H1 (cell line): ENCODE results near the gene CCDC80. TPM values are rescaled to one million over a fixed set of nuclear protein-coding genes. Genes with fewer than 3 reads are reported as not detected.

Experiments
- CTCF ChIA-PET: fragments of 300-600 bp; sonication (Branson Sonifier 250); formaldehyde crosslinking; loops from one replicate; lab custom pipeline; 2021; ENCODE audit not compliant: partially characterized antibody; lab: Charles Lee
- POLR2A ChIA-PET: fragments of 300-600 bp; sonication (Branson Sonifier 250); formaldehyde crosslinking; loops from one replicate; lab custom pipeline; 2021; ENCODE audit warnings: inconsistent platforms; ENCODE audit not compliant: partially characterized antibody; lab: Charles Lee
- DNase-seq, 2 experiments: peaks; one replicate each; pipeline versions ENCODE4 v3.0.0 to v3.0.0-alpha.2; 2010 to 2022; ENCODE audit warnings: low spot score in 2 of 2, low read depth in 1 of 2, mixed read lengths in 1 of 2
- FAIRE-seq: peaks from 2 replicates; lab custom pipeline; 2011; peaks lifted over from hg19 to GRCh38; lab: Jason Lieb, UNC
- H2AFZ ChIP-seq: 2 replicates; pipeline ENCODE4 v1.8.1; 2012; ENCODE audit warnings: low read length, inconsistent platforms
- H2AK5ac ChIP-seq: 2 replicates; pipeline ENCODE4 v1.6.1; 2013; ENCODE audit warnings: low read depth, low read length
- H2BK120ac ChIP-seq: replicated peaks from 2 replicates; pipeline ENCODE3; 2013; ENCODE audit warnings: low read depth, low read length, inconsistent platforms
- H2BK12ac ChIP-seq: 2 replicates; pipeline ENCODE4 v1.6.1; 2013; ENCODE audit warnings: low read depth, low read length
- H2BK15ac ChIP-seq: 2 replicates; pipeline ENCODE4 v1.6.1; 2013; ENCODE audit warnings: low read length
- H2BK20ac ChIP-seq: 2 replicates; pipeline ENCODE4 v1.6.1; 2013; ENCODE audit warnings: low read length
- H2BK5ac ChIP-seq: 2 replicates; pipeline ENCODE4 v1.6.1; 2013; ENCODE audit warnings: low read depth, low read length
- H3K14ac ChIP-seq: 2 replicates; pipeline ENCODE4 v1.6.1; 2013; ENCODE audit warnings: inconsistent platforms; ENCODE audit not compliant: insufficient read length
- H3K18ac ChIP-seq: 2 replicates; pipeline ENCODE4 v1.6.1; 2013; ENCODE audit warnings: low read length; ENCODE audit errors: extremely low read depth
- H3K23ac ChIP-seq: 2 replicates; pipeline ENCODE4 v1.6.1; 2013; ENCODE audit warnings: inconsistent platforms; ENCODE audit not compliant: insufficient read length
- H3K23me2 ChIP-seq: 2 replicates; pipeline ENCODE4 v1.6.1; 2013; ENCODE audit warnings: low read depth, low read length
- H3K27ac ChIP-seq: 2 replicates; pipeline ENCODE4 v1.6.1; 2011; ENCODE audit warnings: low read depth, low read length, inconsistent platforms
- H3K27me3 ChIP-seq, 4 experiments: replicated peaks in 1 of 4; 1 replicate in 1 of 4; 2 replicates in 3 of 4; pipeline versions ENCODE4 v1.6.1 to v1.8.1; 2011 to 2013; ENCODE audit warnings: low read length in 3 of 4, mild to moderate bottlenecking in 3 of 4, inconsistent platforms in 2 of 4, mixed read lengths in 2 of 4, moderate library complexity in 1 of 4; ENCODE audit not compliant: control insufficient read depth in 3 of 4, insufficient read depth in 3 of 4; ENCODE audit errors: extremely low read depth in 1 of 4
- H3K36me3 ChIP-seq, 4 experiments: 2 replicates each; pipeline versions ENCODE4 v1.6.1 to v1.8.1; 2011 to 2013; ENCODE audit warnings: mild to moderate bottlenecking in 4 of 4, low read length in 3 of 4, moderate library complexity in 2 of 4, control low read depth in 1 of 4, inconsistent platforms in 1 of 4; ENCODE audit not compliant: insufficient read depth in 4 of 4, control insufficient read depth in 2 of 4
- H3K4ac ChIP-seq: replicated peaks from 2 replicates; pipeline ENCODE3; 2013; ENCODE audit warnings: low read length, low read depth, mixed read lengths, inconsistent platforms; ENCODE audit not compliant: insufficient read length
- H3K4me1 ChIP-seq, 4 experiments: replicated peaks in 1 of 4; 1 replicate in 1 of 4; 2 replicates in 3 of 4; pipeline versions ENCODE4 v1.6.1 to v1.8.1; 2011 to 2013; ENCODE audit warnings: low read length in 3 of 4, inconsistent platforms in 2 of 4, mixed read lengths in 1 of 4; ENCODE audit not compliant: insufficient read depth in 4 of 4, control insufficient read depth in 3 of 4
- H3K4me2 ChIP-seq, 2 experiments: 2 replicates each; pipeline versions ENCODE4 v1.6.1 to v1.8.1; 2011 to 2013; ENCODE audit warnings: low read depth in 2 of 2, low read length in 2 of 2, control low read depth in 1 of 2, inconsistent platforms in 1 of 2, mild to moderate bottlenecking in 1 of 2; ENCODE audit not compliant: insufficient read depth in 1 of 2
- H3K4me3 ChIP-seq, 4 experiments: fragments of 200-600, 300-600 bp in 1 of 4; sonication (generic), shearing (Covaris generic), sonication (Bioruptor Twin) in 1 of 4; 2 replicates each; pipeline versions ENCODE4 v1.5.1 to v1.8.1; 2011 to 2016; ENCODE audit warnings: low read length in 4 of 4, low read depth in 3 of 4, control low read depth in 2 of 4, inconsistent platforms in 2 of 4, mild to moderate bottlenecking in 2 of 4, mixed read lengths in 1 of 4, moderate library complexity in 1 of 4; ENCODE audit not compliant: insufficient read depth in 2 of 4; ENCODE audit errors: extremely low read depth in 1 of 4
- H3K56ac ChIP-seq: replicated peaks from 2 replicates; pipeline ENCODE3; 2013; ENCODE audit warnings: low read depth, mild to moderate bottlenecking, mixed read lengths, low read length, inconsistent platforms; ENCODE audit not compliant: insufficient read length
- H3K79me1 ChIP-seq: 2 replicates; pipeline ENCODE4 v1.6.1; 2013; ENCODE audit warnings: low read depth, low read length, control low read depth
- H3K79me2 ChIP-seq, 2 experiments: 2 replicates each; pipeline versions ENCODE4 v1.6.1 to v1.8.1; 2012 to 2013; ENCODE audit warnings: low read length in 2 of 2, mild to moderate bottlenecking in 2 of 2, inconsistent platforms in 1 of 2; ENCODE audit not compliant: insufficient read depth in 2 of 2, control insufficient read depth in 1 of 2
- H3K9ac ChIP-seq, 4 experiments: replicated peaks in 1 of 4; 1 replicate in 1 of 4; 2 replicates in 3 of 4; pipeline versions ENCODE4 v1.6.1 to v1.8.1; 2011 to 2013; ENCODE audit warnings: low read depth in 3 of 4, low read length in 3 of 4, control low read depth in 2 of 4, mild to moderate bottlenecking in 2 of 4, moderate library complexity in 2 of 4, inconsistent platforms in 1 of 4; ENCODE audit errors: extremely low read depth in 1 of 4
- H3K9me3 ChIP-seq, 2 experiments: 2 replicates each; pipeline versions ENCODE4 v1.6.1 to v1.8.1; 2012 to 2013; ENCODE audit warnings: mild to moderate bottlenecking in 2 of 2, moderate library complexity in 2 of 2, control low read depth in 1 of 2, inconsistent platforms in 1 of 2, low read depth in 1 of 2, low read length in 1 of 2, mixed read lengths in 1 of 2; ENCODE audit not compliant: insufficient read depth in 2 of 2
- H4K20me1 ChIP-seq, 2 experiments: replicated peaks in 1 of 2; 2 replicates each; pipeline versions ENCODE3 to v1.8.1; 2011 to 2013; ENCODE audit warnings: inconsistent platforms in 2 of 2, low read length in 2 of 2, mild to moderate bottlenecking in 1 of 2; ENCODE audit not compliant: insufficient read depth in 2 of 2, control insufficient read depth in 1 of 2
- H4K5ac ChIP-seq: 2 replicates; pipeline ENCODE4 v1.6.1; 2013; ENCODE audit warnings: low read length, low read depth, mixed read lengths, inconsistent platforms; ENCODE audit not compliant: insufficient read length
- H4K8ac ChIP-seq: 2 replicates; pipeline ENCODE4 v1.8.0; 2013; ENCODE audit warnings: mild to moderate bottlenecking, moderate library complexity, low read length, inconsistent platforms; ENCODE audit not compliant: insufficient read depth; ENCODE audit errors: extremely low read depth
- H4K91ac ChIP-seq: replicated peaks from 2 replicates; pipeline ENCODE3; 2013; ENCODE audit warnings: low read length, mixed read lengths, inconsistent platforms; ENCODE audit not compliant: insufficient read length
- BCL11A ChIP-seq, 2 experiments: IDR thresholded peaks; one replicate each; pipeline ENCODE4 v1.6.1; 2011; ENCODE audit warnings: low read depth in 2 of 2, low read length in 2 of 2, mild to moderate bottlenecking in 2 of 2
- CEBPB ChIP-seq: IDR thresholded peaks from 2 replicates; pipeline ENCODE4 v1.6.1; 2012; ENCODE audit warnings: low read depth, low read length
- NANOG ChIP-seq: IDR thresholded peaks from 2 replicates; pipeline ENCODE4 v1.6.1; 2011; ENCODE audit warnings: low read length, low read depth, mild to moderate bottlenecking, inconsistent platforms; ENCODE audit not compliant: insufficient read depth, poor library complexity, severe bottlenecking
- SP1 ChIP-seq: IDR thresholded peaks from 2 replicates; pipeline ENCODE4 v1.6.1; 2011; ENCODE audit warnings: low read depth, low read length
- SUZ12 ChIP-seq: fragments of 200-600 bp; sonication (generic); IDR thresholded peaks from 2 replicates; pipeline ENCODE4 v1.6.1; 2012; ENCODE audit warnings: mild to moderate bottlenecking, inconsistent platforms, low read length, moderate library complexity, mixed read lengths
- TAF7 ChIP-seq: optimal IDR thresholded peaks from 2 replicates; pipeline ENCODE3; 2011; ENCODE audit warnings: low read depth, mild to moderate bottlenecking, inconsistent platforms, low read length, moderate library complexity, borderline replicate concordance
- WGBS, 2 experiments: shearing (Covaris generic) in 1 of 2; methylation state at CpG; one replicate each; pipeline versions ENCODE4 v1.1.6 to v1.1.7; 2013 to 2015; ENCODE audit warnings: low lambda C conversion rate in 2 of 2, mixed read lengths in 2 of 2, inconsistent platforms in 1 of 2, low coverage in 1 of 2, missing lambda C conversion rate in 1 of 2; ENCODE audit not compliant: insufficient replicate concordance in 2 of 2, insufficient coverage in 1 of 2, insufficient read length in 1 of 2; ENCODE audit errors: extremely low coverage in 1 of 2, missing lambda C conversion rate in 1 of 2; 5-methylcytosine and 5-hydroxymethylcytosine counted together
- polyA plus RNA-seq, 7 experiments: library from polyadenylated mRNA; depleted of rRNA in 3 of 7; stranded (reverse) in 5 of 7; unstranded in 2 of 7; fragments of >200 nt in 5 of 7; fragments of 200-250 nt in 2 of 7; gene quantifications; 1 replicate in 5 of 7; 2 replicates in 1 of 7; 4 replicates in 1 of 7; pipeline versions ENCODE4 v1.2.1 to v1.2.3, GENCODE V29; 2011 to 2013; ENCODE audit warnings: missing spikeins in 2 of 7, mixed read lengths in 2 of 7
- total RNA-seq: library from RNA; stranded (reverse); fragmentation: NEBNext Ultra II Directional; extraction: Animal tissue kit (Norgen Biotek cat#: 25700); gene quantifications from 2 replicates; pipeline ENCODE4 v1.2.1, GENCODE V29; 2021

The CCDC80 gene
- total and polyA plus RNA-seq, 2 of the 8 experiments (the other 6 are each of a cell fraction or from before 2014, with no cell fraction given): 1.1 to 12.9 TPM

DNA sequence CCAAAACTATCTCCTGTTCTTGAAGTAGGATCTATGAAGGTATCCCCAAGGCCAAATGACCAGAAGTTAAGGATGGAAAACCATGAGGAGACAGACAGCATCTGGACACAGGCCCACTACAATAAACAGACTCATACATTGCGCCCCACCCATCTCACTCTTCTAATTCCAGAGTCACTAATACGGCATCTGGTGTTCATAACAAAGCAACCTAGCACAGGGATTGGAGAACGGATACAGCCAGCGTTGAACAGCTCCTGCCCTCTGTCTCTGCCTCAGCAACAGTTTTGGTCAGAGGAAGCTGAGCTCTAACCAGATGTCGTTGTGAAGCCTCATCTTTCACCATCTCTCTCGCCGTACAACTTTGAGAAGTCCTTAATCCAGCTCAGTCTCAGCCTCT is 44.5 kb upstream of the CCDC80 start:
- no peaks in the 10 kb centered on the region for H3K79me1 ChIP-seq
- H3K4me3 ChIP-seq: no peak overlapping the region
- no peaks in the 10 kb centered on the region for H3K23me2 ChIP-seq
- 0 out of 2 replicates have a peak overlapping the region, but pooled peaks have one; percentile 38 for H2BK20ac ChIP-seq
- no peak overlapping the region for H3K4me2 ChIP-seq
- no peak for DNase-seq
- H3K23ac ChIP-seq: no peak overlapping the region
- H3K79me2 ChIP-seq: no peaks in the 10 kb centered on the region; a peak in 1 of 4 replicates
- no peak overlapping the region for H2BK5ac ChIP-seq
- H3K56ac ChIP-seq: no peak overlapping the region
- POLR2A ChIA-PET: no interaction called here
- TF ChIP-seq BCL11A (IDR thresholded peaks at IDR 0.05; ENCODE audit: low read depth in 2 of 2, low read length in 2 of 2): no peak
- no peak for TF ChIP-seq SP1
- TF ChIP-seq CEBPB: no peak
- TF ChIP-seq TAF7: no peak
- TF ChIP-seq SUZ12: no peak
- no peak for TF ChIP-seq NANOG
- peak overlapping the region; percentile 50 for H4K91ac ChIP-seq
- no peaks in the 10 kb centered on the region for H3K27me3 ChIP-seq
- no peak overlapping the region; the same call in 1 of the 2 replicates for H3K18ac ChIP-seq
- no peak overlapping the region for H2AFZ ChIP-seq
- no peak overlapping the region for H3K9ac ChIP-seq
- no peak overlapping the region for H3K14ac ChIP-seq
- H2AK5ac ChIP-seq: peak overlapping the region; percentile 94; the same call in 1 of the 2 replicates
- H4K5ac ChIP-seq: no peak overlapping the region
- no peak overlapping the region for H4K8ac ChIP-seq
- CTCF ChIA-PET: interaction anchor here (1.0 to 1.5 kb wide), 5 partner anchors 20 to 111 kb away, joined by 3 to 6 read pairs (median 3); no protein-coding TSS in a partner anchor
- no peak overlapping the region for H3K4ac ChIP-seq
- peak overlapping the region; percentile 49; the same call in 1 of the 2 replicates for H2BK15ac ChIP-seq
- peak overlapping the region; percentile 52; the same call in 1 of the 2 replicates for H2BK12ac ChIP-seq
- no peak overlapping the region for H2BK120ac ChIP-seq
- no peaks in the 10 kb centered on the region for H3K9me3 ChIP-seq
- no peaks in the 10 kb centered on the region for H4K20me1 ChIP-seq
- no peak for FAIRE-seq
- H3K27ac ChIP-seq: no peak overlapping the region
- H3K4me1 ChIP-seq: peaks cover 1 to 7% (median 2%) of the 10 kb centered on the region in 4 experiments; a peak in 2 of 7 replicates
- H3K36me3 ChIP-seq: no peaks in the 10 kb centered on the region
- WGBS, 2 experiments: 92% methylated on average over 7 of the region's 7 CpGs; no CpG with 5 or more reads in 1 of the 2 experiments
